ENCODE measurements around the gene RABEPK.

DNA sequence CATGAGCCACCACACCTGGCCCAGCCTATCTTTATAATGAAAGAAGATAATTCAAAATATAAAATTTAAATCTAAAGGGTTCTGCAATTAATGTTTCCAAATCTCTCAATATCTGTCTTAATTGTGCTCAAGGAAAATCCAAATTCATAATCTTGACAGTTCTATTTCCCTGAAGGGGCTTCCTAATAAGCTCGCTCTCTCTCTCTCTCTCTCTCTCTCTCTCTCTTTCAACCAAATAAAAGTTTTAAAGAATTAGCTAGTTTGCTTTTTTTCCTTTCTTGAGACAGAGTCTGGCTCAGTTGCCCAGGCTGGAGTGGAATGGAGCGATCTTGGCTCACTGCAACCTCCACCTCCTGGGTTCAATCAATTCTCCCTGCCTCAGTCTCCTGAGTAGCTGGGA, 43.8 kb upstream of the RABEPK start:
- TF ChIP-seq CEBPB (IDR thresholded peaks at IDR 0.05; ENCODE audit: low read depth, low read length), result no peak
- TF ChIP-seq, protein P1, sequence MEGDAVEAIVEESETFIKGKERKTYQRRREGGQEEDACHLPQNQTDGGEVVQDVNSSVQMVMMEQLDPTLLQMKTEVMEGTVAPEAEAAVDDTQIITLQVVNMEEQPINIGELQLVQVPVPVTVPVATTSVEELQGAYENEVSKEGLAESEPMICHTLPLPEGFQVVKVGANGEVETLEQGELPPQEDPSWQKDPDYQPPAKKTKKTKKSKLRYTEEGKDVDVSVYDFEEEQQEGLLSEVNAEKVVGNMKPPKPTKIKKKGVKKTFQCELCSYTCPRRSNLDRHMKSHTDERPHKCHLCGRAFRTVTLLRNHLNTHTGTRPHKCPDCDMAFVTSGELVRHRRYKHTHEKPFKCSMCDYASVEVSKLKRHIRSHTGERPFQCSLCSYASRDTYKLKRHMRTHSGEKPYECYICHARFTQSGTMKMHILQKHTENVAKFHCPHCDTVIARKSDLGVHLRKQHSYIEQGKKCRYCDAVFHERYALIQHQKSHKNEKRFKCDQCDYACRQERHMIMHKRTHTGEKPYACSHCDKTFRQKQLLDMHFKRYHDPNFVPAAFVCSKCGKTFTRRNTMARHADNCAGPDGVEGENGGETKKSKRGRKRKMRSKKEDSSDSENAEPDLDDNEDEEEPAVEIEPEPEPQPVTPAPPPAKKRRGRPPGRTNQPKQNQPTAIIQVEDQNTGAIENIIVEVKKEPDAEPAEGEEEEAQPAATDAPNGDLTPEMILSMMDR (conservative IDR thresholded peaks at IDR 0.05; ENCODE audit: low read depth, low read length), result no peak
- TF ChIP-seq POLR2A (IDR thresholded peaks at IDR 0.05; ENCODE audit: low read depth, low read length), result no peak
- TF ChIP-seq MAFK (IDR thresholded peaks at IDR 0.05; ENCODE audit: low read depth, low read length), result no peak
- no peak for TF ChIP-seq CHD1 (IDR thresholded peaks at IDR 0.05; ENCODE audit: low read depth, low read length)
- no peak for TF ChIP-seq RCOR1 (IDR thresholded peaks at IDR 0.05; ENCODE audit: insufficient replicate concordance, low read length)
- TF ChIP-seq, protein P2, sequence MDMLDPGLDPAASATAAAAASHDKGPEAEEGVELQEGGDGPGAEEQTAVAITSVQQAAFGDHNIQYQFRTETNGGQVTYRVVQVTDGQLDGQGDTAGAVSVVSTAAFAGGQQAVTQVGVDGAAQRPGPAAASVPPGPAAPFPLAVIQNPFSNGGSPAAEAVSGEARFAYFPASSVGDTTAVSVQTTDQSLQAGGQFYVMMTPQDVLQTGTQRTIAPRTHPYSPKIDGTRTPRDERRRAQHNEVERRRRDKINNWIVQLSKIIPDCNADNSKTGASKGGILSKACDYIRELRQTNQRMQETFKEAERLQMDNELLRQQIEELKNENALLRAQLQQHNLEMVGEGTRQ (IDR thresholded peaks at IDR 0.05; ENCODE audit: low read depth, low read length), result no peak
- no peak for TF ChIP-seq BHLHE40 (IDR thresholded peaks at IDR 0.05; ENCODE audit: low read depth, low read length)
- TF ChIP-seq FOS (IDR thresholded peaks at IDR 0.05; ENCODE audit: low read depth, low read length), result no peak
- TF ChIP-seq, protein P3, sequence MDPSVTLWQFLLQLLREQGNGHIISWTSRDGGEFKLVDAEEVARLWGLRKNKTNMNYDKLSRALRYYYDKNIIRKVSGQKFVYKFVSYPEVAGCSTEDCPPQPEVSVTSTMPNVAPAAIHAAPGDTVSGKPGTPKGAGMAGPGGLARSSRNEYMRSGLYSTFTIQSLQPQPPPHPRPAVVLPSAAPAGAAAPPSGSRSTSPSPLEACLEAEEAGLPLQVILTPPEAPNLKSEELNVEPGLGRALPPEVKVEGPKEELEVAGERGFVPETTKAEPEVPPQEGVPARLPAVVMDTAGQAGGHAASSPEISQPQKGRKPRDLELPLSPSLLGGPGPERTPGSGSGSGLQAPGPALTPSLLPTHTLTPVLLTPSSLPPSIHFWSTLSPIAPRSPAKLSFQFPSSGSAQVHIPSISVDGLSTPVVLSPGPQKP (IDR thresholded peaks at IDR 0.05; ENCODE audit: borderline replicate concordance, low read depth, low read length), result no peak
- no peak for TF ChIP-seq RAD21 (IDR thresholded peaks at IDR 0.05; ENCODE audit: low read length)
